Measurements from ENCODE around the gene AP2B1.

GRCh38 chr17:35745749-35746320, 158.7 kb downstream of the AP2B1 start:
- TF ChIP-seq ZSCAN30 (tag by site-specific recombination; IDR thresholded peaks at IDR 0.05) (no peak), GLI2 (tag by site-specific recombination; IDR thresholded peaks at IDR 0.05; ENCODE audit: borderline replicate concordance, low read depth) (no peak), CTCF (tag by site-specific recombination; IDR thresholded peaks at IDR 0.05) (no peak), ZBTB26 (tag by site-specific recombination; optimal IDR thresholded peaks at IDR 0.05) (no peak), ZNF362 (tag by site-specific recombination; IDR thresholded peaks at IDR 0.05) (no peak), PBX3 (CRISPR knock-in tag; IDR thresholded peaks at IDR 0.05) (no peak), ZNF23 (tag by site-specific recombination; IDR thresholded peaks at IDR 0.05; ENCODE audit: borderline replicate concordance) (no peak)
